HCT116 (cell line): ENCODE data around the gene CDON.
"Not testable (repeated sequence)": the region's sequence is repeated elsewhere in the genome, so short reads cannot be mapped to it uniquely, and the experiment has no call there.

Source experiments
- CTCF ChIP-seq, 3 experiments: fragments of 200-600 bp in 1 of 3; sonication (generic) in 1 of 3; IDR thresholded peaks in 2 of 3; conservative IDR thresholded peaks in 1 of 3; 2 replicates each; pipeline ENCODE4 v1.5.1; 2012 to 2017; ENCODE audit warnings: low read depth in 2 of 3, low read length in 2 of 3, antibody characterized with exemption in 1 of 3, borderline replicate concordance in 1 of 3, control low read depth in 1 of 3, mild to moderate bottlenecking in 1 of 3, mixed read lengths in 1 of 3, mixed run types in 1 of 3, moderate library complexity in 1 of 3; ENCODE audit not compliant: insufficient read depth in 1 of 3
- EZH2 ChIP-seq: fragments of 200-600 bp; sonication (generic); IDR thresholded peaks from 2 replicates; pipeline ENCODE4 v1.6.1; 2017; ENCODE audit warnings: antibody characterized with exemption, mixed run types
- EZH2phosphoT487 ChIP-seq: fragments of 200-600 bp; IDR thresholded peaks from 2 replicates; pipeline ENCODE4 v1.6.1; 2018; ENCODE audit warnings: antibody characterized with exemption, borderline replicate concordance
- POLR2A ChIP-seq: IDR thresholded peaks from 2 replicates; pipeline ENCODE4 v1.7.0; 2011; ENCODE audit warnings: borderline replicate concordance; ENCODE audit not compliant: insufficient read depth, insufficient read length; ENCODE audit errors: extremely low read depth
- RAD21 ChIP-seq: IDR thresholded peaks from 2 replicates; pipeline ENCODE4 v1.6.1; 2012; ENCODE audit warnings: low read depth, mild to moderate bottlenecking
- REST ChIP-seq: IDR thresholded peaks from 2 replicates; pipeline ENCODE4 v1.6.1; 2012; ENCODE audit warnings: low read depth
- SIN3A ChIP-seq: IDR thresholded peaks from 2 replicates; pipeline ENCODE4 v1.6.1; 2012; ENCODE audit warnings: low read depth
- SP1 ChIP-seq: IDR thresholded peaks from 2 replicates; pipeline ENCODE4 v1.6.1; 2012; ENCODE audit warnings: low read depth
- TCF7L2 ChIP-seq: IDR thresholded peaks from 2 replicates; pipeline ENCODE4 v1.7.0; 2011; ENCODE audit warnings: borderline replicate concordance, inconsistent platforms; ENCODE audit not compliant: insufficient read depth, insufficient read length; ENCODE audit errors: extremely low read depth
- YY1 ChIP-seq: IDR thresholded peaks from 2 replicates; pipeline ENCODE4 v1.6.1; 2011; ENCODE audit warnings: low read length, low read depth, moderate library complexity, mild to moderate bottlenecking; ENCODE audit not compliant: insufficient replicate concordance; ENCODE audit errors: extremely low read depth
- ZFX ChIP-seq: fragments of 450-650 bp; IDR thresholded peaks from 2 replicates; pipeline ENCODE4 v1.6.1; 2017

GRCh38 chr11:126028534-126028933, 34.1 kb downstream of the CDON start:
- TF ChIP-seq CTCF (IDR thresholded peaks at IDR 0.05 in 2 of 3, conservative IDR thresholded peaks at IDR 0.05 in 1 of 3; ENCODE audit: borderline replicate concordance in 1 of 3, insufficient read depth in 1 of 3, low read depth in 2 of 3, low read length in 2 of 3); SIN3A; SP1; YY1; TCF7L2; EZH2phosphoT487; EZH2; POLR2A; RAD21; ZFX; REST: not testable (repeated sequence)
